ENCODE results near the gene CTNND2.
"Not testable (repeated sequence)": the region's sequence is repeated elsewhere in the genome, so short reads cannot be mapped to it uniquely, and the experiment has no call there.

The CTNND2 gene

DNA sequence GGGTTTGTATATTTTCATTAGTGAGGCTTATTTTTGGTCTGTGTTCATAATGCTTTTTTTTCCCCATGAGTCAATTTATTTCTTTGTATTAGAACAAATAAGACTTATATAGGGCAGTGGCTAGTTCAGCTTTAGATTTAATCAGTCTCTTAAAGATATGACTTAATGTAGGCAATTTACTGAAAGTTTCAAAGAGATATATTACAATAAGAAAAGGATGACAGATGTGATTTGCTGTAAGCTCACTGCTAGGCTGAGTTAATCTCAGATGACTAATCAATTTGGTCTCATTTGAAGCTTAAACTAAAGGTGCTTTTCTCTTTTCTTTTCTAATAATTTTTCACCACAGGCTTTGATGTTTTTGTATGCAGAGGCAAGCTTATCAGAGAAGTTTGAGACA, 851.4 kb downstream of the CTNND2 start:
- no peak for DNase-seq (ENCODE audit: low read depth in 1 of 2, low spot score in 1 of 2)

DNA sequence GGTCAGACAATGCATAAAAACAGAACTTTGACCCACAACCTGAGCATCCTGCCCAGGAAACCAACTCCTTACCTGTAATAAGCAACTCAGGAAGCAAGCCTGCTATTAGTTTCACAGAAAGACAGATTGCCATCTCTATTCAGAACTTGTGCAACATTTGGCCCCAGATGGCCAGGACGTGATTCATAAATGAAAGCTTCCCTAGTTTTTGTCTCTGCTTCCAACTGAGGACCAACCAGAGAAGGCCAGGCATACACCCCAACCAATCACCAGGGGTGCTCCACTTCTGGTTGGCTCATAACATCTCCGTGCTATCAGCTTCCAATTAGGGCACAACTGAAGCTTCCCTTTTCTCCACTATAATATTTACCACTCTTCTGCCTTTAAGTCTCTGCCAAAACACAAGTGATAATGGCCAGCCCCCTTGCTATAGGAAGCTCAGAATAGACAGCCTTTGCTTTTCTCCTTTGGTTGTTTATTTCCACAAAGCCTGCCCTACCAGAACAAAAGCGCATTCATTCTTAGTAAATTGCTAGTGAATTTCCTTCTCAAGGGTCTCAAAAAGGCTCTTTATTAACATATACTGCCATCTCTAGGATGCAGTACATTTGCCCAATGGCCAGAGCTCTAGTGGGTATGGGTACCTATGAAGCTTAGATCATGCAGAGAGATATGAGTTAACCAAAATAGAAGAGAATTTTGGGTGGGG, 853.5 kb downstream of the CTNND2 start:
- no peak for DNase-seq (ENCODE audit: low read depth in 1 of 2, low spot score in 1 of 2)

DNA sequence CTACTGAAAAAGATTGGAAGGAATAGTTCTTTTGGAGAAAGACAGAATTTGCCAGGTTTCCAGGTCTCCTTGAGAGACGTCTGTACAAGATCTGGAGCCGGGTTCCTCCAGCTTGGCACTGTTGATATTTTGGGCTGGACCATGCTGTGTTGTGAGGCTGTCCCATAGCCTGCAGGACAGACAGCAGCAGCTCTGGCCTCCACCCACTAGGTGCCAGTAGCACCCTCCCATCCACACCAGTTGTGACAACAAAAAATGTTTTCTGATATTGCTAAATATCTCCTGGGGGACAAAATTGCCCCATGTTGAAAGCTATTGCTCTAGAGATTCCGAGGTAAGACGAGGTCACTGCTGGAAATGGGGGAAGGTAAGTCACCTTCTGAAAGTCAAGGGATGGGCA, 855.5 kb downstream of the CTNND2 start:
- DNase-seq (ENCODE audit: low read depth in 1 of 2, low spot score in 1 of 2): no peak

DNA sequence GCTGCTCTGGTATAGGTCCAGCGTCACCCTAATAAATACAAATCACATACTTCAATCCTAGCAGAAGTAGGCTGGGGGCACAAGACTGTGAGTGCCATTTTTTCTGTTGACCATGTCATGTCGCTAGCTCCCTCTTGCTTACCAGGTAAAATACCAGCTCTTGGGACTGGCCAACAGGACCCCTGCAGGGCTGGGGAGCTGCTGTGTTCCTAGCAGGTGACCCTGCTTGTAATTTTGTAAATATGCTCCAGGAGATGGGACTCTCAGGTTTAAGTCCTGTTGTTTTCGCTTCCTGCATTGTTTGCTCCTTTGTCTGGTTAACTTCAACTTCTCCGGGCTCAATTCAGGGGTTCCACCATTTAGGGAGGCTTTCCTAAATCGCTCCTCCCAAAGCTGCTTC, 856.6 kb downstream of the CTNND2 start:
- DNase-seq (ENCODE audit: low read depth in 1 of 2, low spot score in 1 of 2): no peak

DNA sequence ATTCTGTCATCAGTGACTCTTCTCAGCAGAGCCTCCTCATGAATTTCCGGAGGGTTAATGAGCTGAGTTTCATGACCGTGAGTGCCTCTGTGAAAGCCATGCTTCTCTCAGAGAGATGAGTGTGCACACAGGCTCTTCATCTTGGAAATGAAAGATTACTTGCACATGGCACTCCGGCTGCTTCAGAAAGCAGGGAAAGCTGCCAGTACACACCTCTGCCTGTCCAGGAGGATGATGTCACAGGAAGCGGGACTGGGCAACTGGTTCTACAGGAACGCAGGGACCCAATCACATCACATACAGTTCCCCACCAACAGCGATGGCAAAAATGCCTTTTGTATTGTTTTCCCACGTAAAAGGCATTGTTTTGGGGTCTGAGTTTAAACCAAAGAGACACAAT, 857.2 kb downstream of the CTNND2 start:
- no peak for DNase-seq (ENCODE audit: low read depth in 1 of 2, low spot score in 1 of 2)

DNA sequence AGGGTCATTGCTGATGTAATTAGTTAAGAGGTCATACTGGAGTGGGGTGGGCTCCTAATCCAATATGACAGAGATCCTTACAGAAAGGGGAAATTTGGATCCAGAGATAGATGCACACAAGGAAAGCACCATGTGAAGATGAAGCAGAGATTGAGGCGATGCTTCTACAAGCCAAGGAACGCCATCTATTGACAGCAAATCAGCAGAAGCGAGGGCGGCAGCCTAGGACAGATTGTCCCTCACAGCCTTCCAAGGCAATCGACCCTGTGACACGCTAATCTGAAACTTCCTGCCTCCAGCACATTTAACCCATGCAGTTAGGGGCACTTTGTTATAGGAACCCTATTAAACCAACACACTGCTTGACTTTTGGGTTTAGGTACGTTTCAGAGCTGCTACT, 858.1 kb downstream of the CTNND2 start:
- no peak for DNase-seq (ENCODE audit: low read depth in 1 of 2, low spot score in 1 of 2)

DNA sequence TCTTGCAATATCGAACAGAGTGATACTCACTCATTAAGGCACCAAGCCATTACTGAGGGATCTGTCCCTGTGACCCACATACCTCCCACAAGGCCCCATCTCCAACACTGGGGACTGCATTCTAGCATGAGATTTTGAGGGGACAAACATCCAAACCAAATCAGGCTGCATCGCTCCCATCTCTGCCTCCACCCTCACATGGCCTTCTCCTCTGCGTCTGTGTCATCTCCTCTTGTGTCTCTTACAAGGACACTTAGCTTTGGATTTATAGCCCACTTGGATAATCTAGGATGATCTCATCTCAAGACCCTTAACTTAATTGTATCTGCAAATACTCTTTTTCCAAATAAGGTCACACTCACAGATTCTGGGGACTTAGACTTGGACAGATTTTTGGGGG, 858.8 kb downstream of the CTNND2 start:
- no peak for DNase-seq (ENCODE audit: low read depth in 1 of 2, low spot score in 1 of 2)

DNA sequence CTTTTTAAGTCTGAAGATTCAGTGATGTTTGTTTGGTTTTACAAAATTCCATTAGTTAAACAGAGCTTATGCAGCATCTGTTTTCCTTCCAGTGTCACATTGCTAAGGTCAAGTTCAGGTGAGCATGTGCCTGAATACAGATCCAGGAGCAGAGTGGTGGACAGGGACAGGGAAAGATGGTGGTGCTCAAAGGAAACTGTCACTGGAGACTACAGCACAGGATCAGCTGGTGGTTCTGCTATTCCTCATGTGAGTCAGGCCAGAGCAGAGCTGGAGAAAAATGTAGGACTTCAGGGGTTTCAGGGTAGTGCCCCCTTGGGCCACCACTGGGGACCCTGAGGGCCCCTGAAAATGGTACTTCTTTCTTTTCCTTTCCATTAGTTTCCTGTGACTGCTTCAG, 859.7 kb downstream of the CTNND2 start:
- DNase-seq (ENCODE audit: low read depth in 1 of 2, low spot score in 1 of 2): no peak

DNA sequence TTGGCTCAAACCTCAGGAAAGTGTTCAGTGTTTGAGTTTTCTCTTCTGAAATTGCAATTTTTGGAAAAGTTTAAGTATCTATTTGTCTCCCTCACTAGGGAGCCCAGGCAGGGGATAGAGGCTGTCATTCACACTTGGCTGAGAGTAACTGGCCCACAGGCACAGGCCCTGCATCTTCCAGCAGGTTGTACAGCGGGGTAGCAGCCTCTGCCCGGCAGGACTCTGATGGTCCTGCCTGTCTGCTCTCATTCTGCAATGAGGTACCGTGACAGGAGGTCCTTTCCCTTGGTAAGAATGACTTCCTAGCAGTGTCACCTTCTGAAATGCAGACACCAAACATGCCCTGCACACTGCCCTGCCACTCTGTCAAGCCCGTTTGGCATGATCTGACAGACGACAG, 860.4 kb downstream of the CTNND2 start:
- no peak for DNase-seq (ENCODE audit: low read depth in 1 of 2, low spot score in 1 of 2)

DNA sequence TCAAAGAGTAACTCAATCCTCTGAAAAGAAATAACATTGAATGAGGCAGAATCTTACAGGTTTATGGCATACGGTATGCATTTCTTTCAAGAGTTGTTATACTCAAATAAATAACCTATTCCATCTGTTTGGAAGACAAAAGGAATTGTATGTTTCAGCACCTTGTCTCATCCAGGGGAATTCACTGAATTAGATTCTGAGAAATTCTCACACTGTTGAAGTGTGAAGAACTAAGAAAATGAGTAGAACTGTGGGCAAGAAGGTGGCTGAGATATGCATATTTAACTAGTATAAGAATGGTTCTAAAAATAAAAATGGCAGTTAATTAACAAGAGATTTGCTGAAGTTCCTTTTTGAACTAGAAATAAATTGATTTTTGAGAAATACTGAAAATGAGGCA, 863.9 kb downstream of the CTNND2 start:
- no peak for DNase-seq (ENCODE audit: low read depth in 1 of 2, low spot score in 1 of 2)

DNA sequence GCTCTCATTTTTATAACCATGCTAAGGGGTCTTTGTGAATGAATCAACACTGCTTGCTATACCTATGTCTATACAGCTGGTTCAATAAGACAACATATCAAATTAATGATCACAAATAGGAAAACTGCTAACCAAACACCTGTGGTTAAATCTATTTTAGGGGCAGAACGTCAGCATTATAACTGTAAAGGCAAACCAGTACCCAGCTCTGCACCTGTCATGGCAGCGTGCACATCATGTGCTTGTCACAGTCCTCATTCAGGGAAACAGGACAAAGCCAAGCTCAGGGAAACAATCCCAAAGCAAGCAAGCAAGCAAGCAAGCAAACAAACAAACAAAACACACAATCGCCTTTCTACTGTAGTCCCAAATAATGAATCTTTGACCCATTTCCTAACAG, 865.5 kb downstream of the CTNND2 start:
- no peak for DNase-seq (ENCODE audit: low read depth in 1 of 2, low spot score in 1 of 2)

DNA sequence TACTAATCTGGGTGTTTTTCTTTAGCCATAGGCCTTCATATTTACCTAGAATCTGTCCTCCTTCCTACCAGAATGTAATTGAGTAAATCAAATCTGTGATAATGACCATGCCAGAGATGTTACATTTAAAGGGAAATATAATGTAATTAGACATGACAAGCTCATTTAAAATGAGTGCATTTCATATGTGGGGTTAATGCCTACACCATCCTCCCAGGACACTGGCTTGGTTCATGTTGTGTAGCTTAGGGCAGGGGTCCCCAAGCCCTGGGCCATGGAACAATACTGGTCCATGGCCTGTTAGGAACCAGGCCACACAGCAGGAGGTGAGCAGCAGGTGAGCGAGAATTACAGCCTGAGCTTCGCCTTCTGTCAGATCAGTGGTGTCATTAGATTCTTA, 866.3 kb downstream of the CTNND2 start:
- no peak for DNase-seq (ENCODE audit: low read depth in 1 of 2, low spot score in 1 of 2)

DNA sequence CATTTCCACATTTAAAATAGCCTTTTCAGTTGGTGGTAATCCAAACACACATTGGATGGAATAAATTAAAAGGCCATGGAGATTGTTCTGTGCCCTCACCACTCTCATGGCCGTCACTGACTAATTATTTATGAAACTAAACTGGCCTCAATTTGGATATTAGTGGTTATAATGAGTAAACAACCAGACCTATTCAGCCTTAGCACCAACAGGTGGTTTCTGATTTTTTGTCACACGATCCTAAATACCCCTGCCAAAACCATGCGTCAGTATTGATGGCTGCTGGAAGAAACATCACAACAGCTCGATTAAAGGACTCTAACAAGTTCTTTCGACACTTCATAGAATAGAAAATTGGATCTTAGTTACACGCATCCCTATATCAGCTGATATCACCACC, 867.2 kb downstream of the CTNND2 start:
- no peak for DNase-seq (ENCODE audit: low read depth in 1 of 2, low spot score in 1 of 2)

DNA sequence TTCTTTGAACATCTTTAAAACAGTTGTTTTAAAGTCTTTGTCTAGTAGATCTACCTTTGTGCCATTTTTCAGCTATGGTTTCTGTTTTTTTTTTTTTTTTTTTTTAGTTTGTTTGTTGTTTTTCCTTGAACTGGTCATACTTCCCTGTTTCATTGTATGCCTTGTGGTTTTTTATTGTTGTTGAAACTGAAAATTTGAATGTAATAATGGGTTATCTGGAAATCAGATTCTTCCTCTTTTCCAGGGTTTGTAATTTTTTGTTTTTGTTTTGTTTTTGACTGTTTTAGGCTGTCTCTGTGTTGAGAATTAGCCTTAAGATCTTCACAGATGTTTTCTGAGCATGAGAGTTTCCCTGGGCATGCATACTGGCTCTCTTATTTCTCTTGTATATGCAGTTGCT, 873.6 kb downstream of the CTNND2 start:
- DNase-seq (ENCODE audit: low read depth in 1 of 2, low spot score in 1 of 2): no peak

DNA sequence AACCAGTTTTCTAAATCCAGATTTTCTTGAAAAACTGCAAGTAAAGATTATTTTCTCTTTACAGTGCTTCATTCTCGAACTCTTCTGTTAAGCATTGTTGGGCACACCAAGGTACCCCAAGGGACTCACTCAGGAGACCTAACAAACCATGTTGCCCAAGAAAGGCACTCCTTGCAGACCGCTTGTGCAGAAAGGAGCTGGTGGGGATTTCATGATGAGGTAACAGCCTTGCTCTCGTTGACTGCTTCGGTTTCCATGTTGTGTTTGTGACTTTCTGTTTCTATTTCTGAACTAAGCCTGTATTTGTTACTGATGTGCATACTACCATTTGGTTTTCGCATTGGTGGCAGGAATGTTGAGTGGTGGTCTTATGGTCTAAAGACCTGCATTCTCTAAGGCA, 876.6 kb downstream of the CTNND2 start:
- DNase-seq (ENCODE audit: low read depth in 1 of 2, low spot score in 1 of 2): no peak

DNA sequence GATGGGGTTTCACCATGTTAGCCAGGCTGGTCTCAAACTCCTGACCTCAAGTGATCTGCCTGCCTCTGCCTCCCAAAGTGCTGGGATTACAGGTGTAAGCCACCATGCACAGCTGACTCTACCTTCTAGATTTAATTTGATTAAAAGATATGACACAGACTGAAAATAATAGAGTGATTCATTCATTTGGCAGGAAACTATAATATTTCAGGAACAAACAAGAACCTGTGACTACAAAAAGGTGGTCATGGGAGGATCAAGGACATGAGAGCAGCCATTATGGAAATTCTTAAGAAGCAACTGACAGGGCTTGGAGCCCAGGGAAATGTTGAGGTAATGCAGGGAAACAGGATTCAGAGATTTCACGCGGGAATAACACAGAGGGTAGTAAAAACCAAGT, 877.7 kb downstream of the CTNND2 start:
- DNase-seq (ENCODE audit: low read depth in 1 of 2, low spot score in 1 of 2): no peak

DNA sequence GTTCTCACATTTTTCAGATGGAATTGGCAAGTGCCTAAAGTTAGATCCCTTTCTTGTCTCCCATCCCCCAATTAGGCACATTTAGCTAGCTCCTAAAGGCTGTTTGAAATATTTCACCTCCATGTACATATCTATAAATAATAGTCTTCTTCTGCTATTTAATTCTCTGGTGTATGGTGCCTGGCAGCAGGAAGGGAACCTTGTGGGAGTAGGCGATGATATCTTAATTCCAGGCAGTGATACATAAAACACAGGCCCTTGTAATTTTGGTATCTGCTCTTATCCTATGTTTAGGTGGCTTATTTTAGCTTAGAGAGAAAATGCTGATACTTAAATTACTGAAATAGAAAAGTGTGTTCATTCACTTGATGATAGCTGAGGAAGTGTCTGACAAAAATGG, 880.3 kb downstream of the CTNND2 start:
- DNase-seq (ENCODE audit: low read depth in 1 of 2, low spot score in 1 of 2): no peak

DNA sequence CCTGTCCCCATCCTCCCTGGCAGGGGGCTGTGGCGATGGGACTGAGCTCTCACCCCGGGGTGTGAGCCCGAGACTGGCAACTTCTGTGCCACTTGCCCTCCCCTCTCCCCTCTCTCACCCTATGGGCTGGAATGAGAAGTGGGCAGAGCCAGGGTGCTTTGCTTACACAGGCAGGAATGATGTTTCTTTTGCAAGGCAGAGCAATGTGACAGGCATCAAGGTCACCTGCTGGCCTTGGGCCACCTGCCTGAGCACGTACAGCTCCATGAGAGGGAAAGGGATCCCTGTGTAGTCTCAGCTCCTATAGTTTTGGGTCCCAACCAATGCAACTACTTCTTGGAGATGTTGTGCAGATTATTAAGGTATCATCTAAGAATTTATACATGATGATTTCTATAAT, 890.5 kb downstream of the CTNND2 start:
- DNase-seq (ENCODE audit: low read depth in 1 of 2, low spot score in 1 of 2): no peak

DNA sequence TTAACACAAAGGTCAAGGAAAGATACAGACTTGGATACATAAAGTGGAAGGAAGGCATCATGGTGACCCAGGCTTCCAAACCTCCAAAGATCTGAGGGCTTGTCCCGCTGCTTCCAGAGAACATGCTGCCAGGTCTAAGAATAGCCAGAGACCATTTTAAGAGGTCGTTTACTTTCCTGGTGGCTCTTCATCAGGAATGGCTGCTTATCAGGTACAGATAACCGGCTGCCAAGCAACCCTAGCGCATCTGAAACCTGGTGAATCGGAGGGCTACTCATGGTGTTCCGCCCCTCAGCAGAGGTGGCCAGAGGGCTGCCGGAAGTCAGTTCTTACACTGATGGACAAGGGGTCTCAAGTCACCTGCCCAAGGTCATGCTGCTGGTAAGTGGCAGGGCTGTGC, 892.0 kb downstream of the CTNND2 start:
- DNase-seq (ENCODE audit: low read depth in 1 of 2, low spot score in 1 of 2): no peak

DNA sequence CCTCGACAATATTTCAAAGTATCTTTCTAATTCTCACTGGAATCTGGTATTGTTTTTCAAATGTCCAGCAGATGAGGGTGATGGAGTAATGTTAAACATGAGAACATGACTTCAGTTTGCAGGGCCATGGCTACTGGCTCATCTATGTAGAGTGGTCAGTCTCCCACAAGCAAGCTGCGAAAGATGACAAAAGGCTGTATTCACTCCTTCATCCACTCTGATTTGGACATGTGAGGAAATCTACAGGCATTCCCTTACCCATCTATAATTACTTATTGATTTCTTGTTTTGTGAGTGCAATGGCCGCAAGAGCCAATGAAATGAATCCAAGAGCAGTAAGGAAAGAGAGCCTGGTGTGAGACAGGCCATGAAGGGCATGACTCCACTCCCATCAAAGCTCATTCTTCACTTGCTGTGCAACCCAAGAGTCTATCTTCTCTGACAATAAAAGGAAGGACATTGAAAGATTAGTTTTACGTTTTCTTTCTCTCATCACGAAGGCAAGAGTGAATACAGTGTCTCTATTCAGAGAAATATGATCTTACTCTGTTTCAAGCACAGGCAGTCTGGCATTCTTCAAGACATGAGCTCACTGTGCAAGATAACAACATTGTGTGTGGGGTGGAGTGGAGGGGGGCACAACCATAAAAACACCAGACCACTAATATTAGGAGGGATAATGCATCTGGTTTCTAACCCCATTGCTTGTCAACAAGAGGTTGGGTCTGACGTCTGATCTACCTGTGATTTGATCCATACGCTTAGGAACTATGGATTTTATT, 893.6 kb downstream of the CTNND2 start:
- no peak for DNase-seq (ENCODE audit: low read depth in 1 of 2, low spot score in 1 of 2)

DNA sequence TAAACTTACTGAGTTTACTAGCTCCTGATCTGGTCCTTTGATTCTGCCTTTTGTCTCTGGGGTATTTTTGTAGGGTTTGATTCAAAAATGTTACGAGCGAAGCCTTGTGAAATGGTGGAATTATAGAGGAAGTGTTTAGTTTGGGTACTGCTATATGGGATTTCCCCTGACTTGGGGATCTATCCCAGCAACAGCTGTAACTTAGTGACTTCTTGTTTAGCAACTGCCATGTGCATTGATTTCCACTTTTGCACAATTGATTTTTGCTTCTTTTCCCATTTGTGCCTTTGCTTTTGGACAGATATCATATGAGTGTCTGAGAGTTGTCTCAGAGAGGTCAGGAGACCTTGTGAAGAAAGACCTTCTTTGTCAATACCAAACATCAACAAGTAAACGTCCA, 894.7 kb downstream of the CTNND2 start:
- no peak for DNase-seq (ENCODE audit: low read depth in 1 of 2, low spot score in 1 of 2)

DNA sequence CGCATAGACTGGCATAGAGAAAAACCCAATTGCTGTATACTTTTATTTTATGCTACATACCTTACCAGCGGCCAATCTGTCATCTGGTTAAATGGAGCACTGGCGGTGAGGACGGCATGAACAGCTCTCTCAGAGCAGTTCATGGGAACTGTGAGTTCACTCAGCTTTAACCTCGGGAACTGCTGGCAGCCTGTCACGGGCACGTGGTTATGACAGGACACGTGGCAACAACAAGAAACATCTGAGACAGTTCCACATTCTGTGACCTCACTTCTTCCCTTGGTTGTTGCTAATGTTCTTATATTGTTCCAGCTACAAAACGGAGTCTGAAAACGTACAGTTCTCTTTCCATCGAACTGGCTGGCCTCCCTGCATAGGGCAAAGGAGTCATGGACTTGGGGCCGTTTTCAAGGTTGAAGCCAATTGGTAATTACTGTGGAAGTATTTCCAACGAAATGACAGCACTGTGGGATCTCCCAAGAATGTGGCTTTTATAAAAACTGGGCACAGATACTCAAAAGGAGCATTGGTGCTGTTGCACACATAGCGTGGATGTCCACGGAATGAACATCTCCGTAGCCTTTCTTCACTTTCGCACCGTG, 896.9 kb downstream of the CTNND2 start:
- DNase-seq (ENCODE audit: low read depth in 1 of 2, low spot score in 1 of 2): no peak

DNA sequence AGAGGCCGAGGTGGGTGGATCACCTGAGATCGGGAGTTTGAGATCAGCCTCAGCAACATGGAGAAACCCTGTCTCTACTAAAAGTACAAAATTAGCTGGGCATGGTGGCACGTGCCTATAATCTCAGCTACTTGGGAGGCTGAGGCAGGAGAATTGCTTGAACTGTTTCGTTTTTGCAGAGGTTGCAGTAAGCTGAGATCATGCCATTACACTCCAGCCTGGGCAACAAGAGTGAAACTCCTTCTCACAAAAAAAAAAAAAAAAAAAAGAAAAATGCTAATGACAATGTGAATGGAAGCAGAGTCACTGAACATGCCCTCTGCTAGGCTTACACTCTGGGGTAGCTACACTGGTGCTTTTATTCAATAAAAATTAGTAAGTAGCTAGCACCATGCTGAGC, 899.7 kb downstream of the CTNND2 start:
- DNase-seq (ENCODE audit: low read depth in 1 of 2, low spot score in 1 of 2): not testable (repeated sequence)

Data from activated T-helper 1 cell treated with anti-CD3 and anti-CD28 coated beads, Interleukin-2, amount 50 U/mL, for 16 hours (primary cell).